ENCODE results near the gene PLA2G2C.

DNA sequence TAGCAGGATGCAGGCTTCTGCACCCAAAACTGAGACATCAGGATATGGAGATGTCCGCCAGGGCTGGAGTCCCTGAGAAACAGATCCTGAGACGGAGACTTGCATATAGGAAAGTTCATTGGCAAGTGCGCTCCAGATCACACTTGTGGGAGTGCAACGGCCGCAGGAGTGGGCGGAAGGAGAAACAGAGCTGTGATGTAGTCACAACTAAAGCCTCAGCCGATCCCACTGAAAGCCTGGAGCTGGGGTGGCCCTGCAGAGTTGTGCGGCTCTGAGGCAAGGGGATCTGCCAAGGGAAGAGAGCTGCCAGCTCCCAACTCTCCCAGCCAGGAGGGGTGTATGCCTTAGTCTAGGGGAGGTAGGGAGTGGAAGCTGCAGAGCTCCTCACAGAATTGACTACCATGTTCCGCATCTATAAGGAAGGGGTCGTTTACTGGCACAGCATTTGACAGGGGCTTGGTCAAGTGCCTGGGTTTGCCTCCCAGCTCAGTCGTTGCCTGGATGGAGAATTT, 42.1 kb upstream of the PLA2G2C start:
- TF ChIP-seq RAD21 (IDR thresholded peaks at IDR 0.05) (no peak), ATF3 (IDR thresholded peaks at IDR 0.05) (no peak), CTCF (IDR thresholded peaks at IDR 0.05; ENCODE audit: low read depth, low read length, missing input control) (no peak), MAX (IDR thresholded peaks at IDR 0.05) (no peak), GABPA (IDR thresholded peaks at IDR 0.05 in 1 of 2, conservative IDR thresholded peaks at IDR 0.05 in 1 of 2) (no peak)
